GM12878 (cell line): ENCODE measurements around the gene KCNH6. TPM values are rescaled to one million over a fixed set of nuclear protein-coding genes. Genes with fewer than 3 reads are reported as not detected.

Source experiments
- ATAC-seq: fragments of 200-7000 bp; cut with Tn5 transposase; 3 replicates; pipeline ENCODE4 v1.9.1; 2020; ENCODE audit warnings: mild to moderate bottlenecking, moderate library complexity
- BruUV-seq: library from RNA; stranded (reverse); fragments of 400-500 nt; replicated peaks from 2 replicates; lab custom pipeline; 2021; lab: Mats Ljungman, UMichigan
- CTCF ChIA-PET: fragments of 300-600 bp; sonication (Branson Sonifier 250); formaldehyde crosslinking; extraction: SDS; loops from one replicate; lab custom pipeline; 2021; ENCODE audit warnings: inconsistent platforms; lab: Yijun Ruan, JAX
- POLR2A ChIA-PET: fragments of 350-600 bp; formaldehyde crosslinking; extraction: SDS; loops from one replicate; lab custom pipeline; 2021; ENCODE audit warnings: inconsistent platforms; lab: Charles Lee
- RAD21 ChIA-PET: fragments of 300-600 bp; sonication (Branson Sonifier 250); formaldehyde crosslinking; loops from one replicate; lab custom pipeline; 2023; ENCODE audit warnings: antibody characterized with exemption; ENCODE audit not compliant: unreplicated experiment; lab: Charles Lee
- SMC1A ChIA-PET: fragments of 300-600 bp; sonication (Branson Sonifier 250); formaldehyde crosslinking; loops from one replicate; lab custom pipeline; 2023; ENCODE audit not compliant: unreplicated experiment, uncharacterized antibody; lab: Charles Lee
- DNase-seq: peaks from one replicate; pipeline ENCODE4 v3.0.0-alpha.2; 2011; ENCODE audit warnings: low read depth, low spot score
- FAIRE-seq: peaks from 3 replicates; lab custom pipeline; 2011; peaks lifted over from hg19 to GRCh38; lab: Jason Lieb, UNC
- H2AFZ ChIP-seq: 2 replicates; pipeline ENCODE4 v1.6.0; 2011; ENCODE audit warnings: low read depth, low read length, control low read depth; ENCODE audit not compliant: control insufficient read depth
- H3K27ac ChIP-seq: 2 replicates; pipeline ENCODE4 v1.5.1; 2011; ENCODE audit warnings: control low read depth; ENCODE audit not compliant: control insufficient read depth, insufficient read depth
- H3K27me3 ChIP-seq, 2 experiments: replicated peaks in 1 of 2; 2 replicates each; pipeline versions ENCODE4 v1.6.0 to v1.6.1; 2011; ENCODE audit warnings: low read length in 1 of 2; ENCODE audit not compliant: control insufficient read depth in 2 of 2, insufficient read depth in 2 of 2
- H3K36me3 ChIP-seq, 2 experiments: 2 replicates each; pipeline ENCODE4 v1.5.1; 2011; ENCODE audit warnings: low read length in 1 of 2; ENCODE audit not compliant: control insufficient read depth in 2 of 2, insufficient read depth in 2 of 2
- H3K4me1 ChIP-seq: 2 replicates; pipeline ENCODE4 v1.6.1; 2011; ENCODE audit warnings: mild to moderate bottlenecking, low read length, moderate library complexity, mixed read lengths; ENCODE audit not compliant: control insufficient read depth, insufficient read depth
- H3K4me2 ChIP-seq: 2 replicates; pipeline ENCODE4 v1.6.0; 2011; ENCODE audit warnings: control low read depth; ENCODE audit not compliant: control insufficient read depth, insufficient read depth
- H3K4me3 ChIP-seq: fragments of 200-600 bp; sonication (generic); 2 replicates; pipeline ENCODE4 v1.5.1; 2016
- H3K79me2 ChIP-seq: 2 replicates; pipeline ENCODE4 v1.6.0; 2011; ENCODE audit warnings: low read length; ENCODE audit not compliant: control insufficient read depth, insufficient read depth
- H3K9ac ChIP-seq: 2 replicates; pipeline ENCODE4 v1.8.0; 2011; ENCODE audit warnings: low read length, control low read depth, mixed read lengths; ENCODE audit not compliant: control insufficient read depth, insufficient read depth
- H3K9me3 ChIP-seq: replicated peaks from 3 replicates; pipeline ENCODE4 v1.5.1; 2011; ENCODE audit warnings: mild to moderate bottlenecking, low read length; ENCODE audit not compliant: control insufficient read depth, insufficient read depth
- H4K20me1 ChIP-seq: 2 replicates; pipeline ENCODE4 v1.6.0; 2011; ENCODE audit not compliant: control insufficient read depth, insufficient read depth
- CHD2 ChIP-seq: IDR thresholded peaks from 2 replicates; pipeline ENCODE4 v1.6.1; 2011; ENCODE audit warnings: low read depth, low read length, improper control_type of control experiment, borderline replicate concordance
- EED ChIP-seq: sonication (generic); IDR thresholded peaks from 2 replicates; pipeline ENCODE4 v1.6.1; 2016; ENCODE audit warnings: antibody characterized with exemption, low read depth
- ESRRA ChIP-seq: IDR thresholded peaks from 2 replicates; pipeline ENCODE4 v1.6.1; 2012; ENCODE audit warnings: mild to moderate bottlenecking, low read length, improper control_type of control experiment
- FOXM1 ChIP-seq: IDR thresholded peaks from 2 replicates; pipeline ENCODE4 v1.6.1; 2012; ENCODE audit warnings: low read depth, mild to moderate bottlenecking, inconsistent platforms, low read length, moderate library complexity
- HDAC6 ChIP-seq: fragments of 200-600 bp; sonication (generic); IDR thresholded peaks from one replicate; pipeline ENCODE4 v1.8.0; 2017; ENCODE audit warnings: antibody characterized with exemption; ENCODE audit not compliant: unreplicated experiment
- HDGF ChIP-seq: fragments of 450-650 bp; IDR thresholded peaks from 2 replicates; pipeline ENCODE4 v1.6.1; 2016; ENCODE audit warnings: antibody characterized with exemption
- MTA3 ChIP-seq: IDR thresholded peaks from 2 replicates; pipeline ENCODE4 v1.6.1; 2012; ENCODE audit warnings: low read length, inconsistent platforms, borderline replicate concordance
- NR2C2 ChIP-seq: IDR thresholded peaks from 2 replicates; pipeline ENCODE4 v1.6.1; 2011; ENCODE audit warnings: borderline replicate concordance, low read depth; ENCODE audit not compliant: control insufficient read depth, insufficient read length
- POLR2AphosphoS5 ChIP-seq: IDR thresholded peaks from 2 replicates; pipeline ENCODE4 v1.6.1; 2011; ENCODE audit warnings: mild to moderate bottlenecking, low read length, inconsistent platforms
- SUPT20H ChIP-seq: IDR thresholded peaks from 2 replicates; pipeline ENCODE4 v1.6.1; 2011; ENCODE audit warnings: low read depth, mild to moderate bottlenecking, low read length, moderate library complexity, borderline replicate concordance; ENCODE audit not compliant: control insufficient read depth
- SUZ12 ChIP-seq: fragments of 200-600 bp; sonication (generic); IDR thresholded peaks from one replicate; pipeline ENCODE4 v1.6.1; 2018; ENCODE audit warnings: antibody characterized with exemption, mild to moderate bottlenecking; ENCODE audit not compliant: unreplicated experiment
- ZBED1 ChIP-seq: IDR thresholded peaks from 2 replicates; pipeline ENCODE4 v1.6.1; 2016; ENCODE audit warnings: borderline replicate concordance
- ZNF207 ChIP-seq: fragments of 450-650 bp; IDR thresholded peaks from 2 replicates; pipeline ENCODE4 v1.6.1; 2014; ENCODE audit warnings: antibody characterized with exemption, mild to moderate bottlenecking, borderline replicate concordance
- ZNF622 ChIP-seq: fragments of 450-650 bp; IDR thresholded peaks from 2 replicates; pipeline ENCODE4 v1.6.1; 2017; ENCODE audit warnings: mild to moderate bottlenecking, inconsistent platforms
- WGBS: methylation state at CpG from one replicate; pipeline ENCODE4 v1.1.6; 2016; ENCODE audit warnings: low lambda C conversion rate; ENCODE audit not compliant: insufficient replicate concordance, insufficient coverage; ENCODE audit errors: missing lambda C conversion rate; 5-methylcytosine and 5-hydroxymethylcytosine counted together
- in situ Hi-C: fragments of 300-500 bp; cut with MboI; formaldehyde crosslinking; loops from 9 replicates; pipeline ENCODE4 v1.14.3; 2018; ENCODE audit warnings: mixed read lengths
- intact Hi-C: fragments of 100-400 bp; cut with micrococcal nuclease; formaldehyde crosslinking; loops from one replicate; pipeline ENCODE4 v1.14.2; 2022; ENCODE audit not compliant: unreplicated experiment
- polyA plus RNA-seq, 11 experiments: library from polyadenylated mRNA; depleted of rRNA in 4 of 11; unstranded in 6 of 11; stranded (reverse) in 5 of 11; fragments of >200 nt; fragmentation: Nextera tagmentation in 4 of 11; fragmentation: Illumina TruSeq in 1 of 11; extraction: Ambion mirVana in 4 of 11; extraction: Trizol in 1 of 11; gene quantifications; 1 replicate in 1 of 11; 2 replicates in 10 of 11; pipeline versions ENCODE4 v1.2.1 to v1.2.3, GENCODE V29; 2011 to 2016; ENCODE audit warnings: inconsistent platforms in 2 of 11, missing spikeins in 2 of 11, low read depth in 1 of 11
- total RNA-seq, 4 experiments: library from RNA; depleted of rRNA in 3 of 4; stranded (reverse); fragments of >200 nt in 3 of 4; fragmentation: Illumina TruSeq in 1 of 4; extraction: Trizol in 1 of 4; gene quantifications; 2 replicates each; pipeline versions ENCODE4 v1.2.1 to v1.2.3, GENCODE V29; 2013 to 2021
- TF ChIP-seq, protein P1 (sequence below): fragments of 450-650 bp; IDR thresholded peaks from 2 replicates; pipeline ENCODE4 v1.6.1; 2017; ENCODE audit warnings: mild to moderate bottlenecking
- TF ChIP-seq, protein P2 (sequence below), 3 experiments: IDR thresholded peaks in 2 of 3; conservative IDR thresholded peaks in 1 of 3; 2 replicates each; pipeline ENCODE4 v1.5.1; 2011; ENCODE audit warnings: low read depth in 3 of 3, low read length in 3 of 3, mild to moderate bottlenecking in 3 of 3, control low read depth in 2 of 3, moderate library complexity in 2 of 3, inconsistent platforms in 1 of 3, mixed read lengths in 1 of 3; ENCODE audit not compliant: control insufficient read depth in 2 of 3, insufficient read depth in 1 of 3; ENCODE audit errors: extremely low read depth in 1 of 3

KCNH6 gene
- total and polyA plus RNA-seq, 10 of the 15 experiments (the other 5 are each of a cell fraction or from before 2014, with no cell fraction given): not detected

DNA sequence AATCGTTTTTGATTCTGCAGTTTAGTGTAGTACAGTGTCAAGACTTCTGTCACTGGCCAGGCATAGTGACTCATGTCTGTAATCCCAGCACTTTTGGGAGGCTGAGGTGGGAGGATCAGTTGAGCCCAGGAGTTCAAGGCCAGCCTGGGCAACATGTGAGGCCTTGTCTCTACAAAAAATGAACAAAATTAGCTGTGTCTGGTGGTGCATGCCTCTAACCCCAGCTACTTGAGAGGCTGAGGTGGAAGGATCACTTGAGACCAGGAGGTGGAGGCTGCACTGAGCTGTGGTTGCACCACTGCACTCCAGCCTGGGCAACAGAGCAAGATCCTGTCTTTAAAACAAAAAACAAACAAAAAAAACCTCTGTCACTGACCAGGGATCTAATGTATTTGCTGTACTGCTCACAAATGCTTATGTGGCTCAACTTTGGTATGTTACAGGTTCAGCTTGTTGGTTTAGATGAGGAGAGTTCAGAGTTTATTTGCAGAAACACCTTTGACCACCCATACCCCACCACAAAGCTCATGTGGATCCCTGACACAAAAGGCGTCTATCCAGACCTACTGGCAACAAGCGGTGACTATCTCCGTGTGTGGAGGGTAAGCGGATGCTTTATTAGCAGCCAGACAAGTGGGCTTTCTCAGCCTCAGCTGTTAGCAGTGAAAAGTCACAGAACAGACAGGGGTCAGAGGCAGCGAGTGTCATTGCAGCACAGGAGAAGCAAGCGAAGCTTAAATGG is 55.0 kb downstream of the KCNH6 start:
- POLR2A ChIA-PET: no interaction called here
- in situ Hi-C loops: no loop called here

More for the DNA sequence above, 55.0 kb downstream of the KCNH6 start:
- H3K4me2 ChIP-seq: no peak overlapping the region
- no peaks in the 10 kb centered on the region for H3K9me3 ChIP-seq
- H3K4me1 ChIP-seq: no peaks in the 10 kb centered on the region
- BruUV-seq: no TSS peak
- peaks cover 13 to 34% of the 10 kb centered on the region in 2 experiments for H3K36me3 ChIP-seq
- WGBS: 96% methylated on average over 7 of the region's 7 CpGs
- H3K4me3 ChIP-seq: no peak overlapping the region
- no peaks in the 10 kb centered on the region for H3K27me3 ChIP-seq
- peaks cover 6% of the 10 kb centered on the region for H3K79me2 ChIP-seq
- H4K20me1 ChIP-seq: peaks cover 6% of the 10 kb centered on the region; the same call in 1 of the 2 replicates
- no peak for FAIRE-seq
- ChIA-PET CTCF (interaction anchor here (1.0 kb wide), 1 partner anchor 13 kb away, joined by 3 read pairs; no protein-coding TSS in a partner anchor), RAD21 (no interaction called here), SMC1A (no interaction called here)
- no peak overlapping the region for H2AFZ ChIP-seq
- DNase-seq: no peak
- intact Hi-C loops: no loop called here
- no peak for ATAC-seq
- H3K9ac ChIP-seq: no peak overlapping the region
- no peak overlapping the region for H3K27ac ChIP-seq
- no peak for TF ChIP-seq POLR2AphosphoS5
- no peak for TF ChIP-seq NR2C2
- TF ChIP-seq EED: no peak
- no peak for TF ChIP-seq SUZ12
- TF ChIP-seq, protein P1, sequence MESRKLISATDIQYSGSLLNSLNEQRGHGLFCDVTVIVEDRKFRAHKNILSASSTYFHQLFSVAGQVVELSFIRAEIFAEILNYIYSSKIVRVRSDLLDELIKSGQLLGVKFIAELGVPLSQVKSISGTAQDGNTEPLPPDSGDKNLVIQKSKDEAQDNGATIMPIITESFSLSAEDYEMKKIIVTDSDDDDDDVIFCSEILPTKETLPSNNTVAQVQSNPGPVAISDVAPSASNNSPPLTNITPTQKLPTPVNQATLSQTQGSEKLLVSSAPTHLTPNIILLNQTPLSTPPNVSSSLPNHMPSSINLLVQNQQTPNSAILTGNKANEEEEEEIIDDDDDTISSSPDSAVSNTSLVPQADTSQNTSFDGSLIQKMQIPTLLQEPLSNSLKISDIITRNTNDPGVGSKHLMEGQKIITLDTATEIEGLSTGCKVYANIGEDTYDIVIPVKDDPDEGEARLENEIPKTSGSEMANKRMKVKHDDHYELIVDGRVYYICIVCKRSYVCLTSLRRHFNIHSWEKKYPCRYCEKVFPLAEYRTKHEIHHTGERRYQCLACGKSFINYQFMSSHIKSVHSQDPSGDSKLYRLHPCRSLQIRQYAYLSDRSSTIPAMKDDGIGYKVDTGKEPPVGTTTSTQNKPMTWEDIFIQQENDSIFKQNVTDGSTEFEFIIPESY: no peak
- TF ChIP-seq HDAC6: no peak
- TF ChIP-seq ESRRA: no peak
- TF ChIP-seq, protein P2, sequence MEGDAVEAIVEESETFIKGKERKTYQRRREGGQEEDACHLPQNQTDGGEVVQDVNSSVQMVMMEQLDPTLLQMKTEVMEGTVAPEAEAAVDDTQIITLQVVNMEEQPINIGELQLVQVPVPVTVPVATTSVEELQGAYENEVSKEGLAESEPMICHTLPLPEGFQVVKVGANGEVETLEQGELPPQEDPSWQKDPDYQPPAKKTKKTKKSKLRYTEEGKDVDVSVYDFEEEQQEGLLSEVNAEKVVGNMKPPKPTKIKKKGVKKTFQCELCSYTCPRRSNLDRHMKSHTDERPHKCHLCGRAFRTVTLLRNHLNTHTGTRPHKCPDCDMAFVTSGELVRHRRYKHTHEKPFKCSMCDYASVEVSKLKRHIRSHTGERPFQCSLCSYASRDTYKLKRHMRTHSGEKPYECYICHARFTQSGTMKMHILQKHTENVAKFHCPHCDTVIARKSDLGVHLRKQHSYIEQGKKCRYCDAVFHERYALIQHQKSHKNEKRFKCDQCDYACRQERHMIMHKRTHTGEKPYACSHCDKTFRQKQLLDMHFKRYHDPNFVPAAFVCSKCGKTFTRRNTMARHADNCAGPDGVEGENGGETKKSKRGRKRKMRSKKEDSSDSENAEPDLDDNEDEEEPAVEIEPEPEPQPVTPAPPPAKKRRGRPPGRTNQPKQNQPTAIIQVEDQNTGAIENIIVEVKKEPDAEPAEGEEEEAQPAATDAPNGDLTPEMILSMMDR (IDR thresholded peaks at IDR 0.05 in 2 of 3, conservative IDR thresholded peaks at IDR 0.05 in 1 of 3; ENCODE audit: control insufficient read depth in 2 of 3, extremely low read depth in 1 of 3, insufficient read depth in 1 of 3, low read depth in 3 of 3, low read length in 3 of 3): no peak
- no peak for TF ChIP-seq HDGF
- no peak for TF ChIP-seq CHD2
- no peak for TF ChIP-seq ZNF207
- no peak for TF ChIP-seq FOXM1
- no peak for TF ChIP-seq ZBED1
- TF ChIP-seq MTA3: no peak
- TF ChIP-seq ZNF622: no peak
- no peak for TF ChIP-seq SUPT20H
